ENCODE data around the gene CAMK2N2.
A peak's percentile ranks its signal among the peaks of the same experiment; 100 is the strongest.

Gene CAMK2N2

GRCh38 chr3:184257083-184257915, 4.1 kb downstream of the CAMK2N2 start:
- Histone ChIP-seq H3K27ac (ENCODE audit: low read depth, low read length, poor library complexity, severe bottlenecking) (no peak overlapping the region), H3K9me3 (ENCODE audit: low read length) (no peaks in the 10 kb centered on the region), H2AFZ (ENCODE audit: low read length) (no peak overlapping the region), H3K4me1 (ENCODE audit: insufficient read depth, low read length, severe bottlenecking) (peaks cover 12% of the 10 kb centered on the region), H3K9ac (ENCODE audit: low read length) (no peak overlapping the region), H3K4me2 (ENCODE audit: low read length) (no peak overlapping the region), H3K27me3 (ENCODE audit: insufficient read depth, low read length) (peaks cover 3% of the 10 kb centered on the region; the same call in 1 of the 2 replicates), H3K4me3 (ENCODE audit: low read depth, low read length, poor library complexity, severe bottlenecking) (no peak overlapping the region), H3K9me2 (ENCODE audit: low read depth, low read length) (no peaks in the 10 kb centered on the region), H4K20me1 (ENCODE audit: insufficient read depth, low read length) (no peaks in the 10 kb centered on the region), H3K36me3 (ENCODE audit: insufficient read depth, low read length) (no peaks in the 10 kb centered on the region; the same call in 1 of the 2 replicates), H3K79me2 (ENCODE audit: insufficient read depth, low read length) (no peaks in the 10 kb centered on the region), H3F3A (ENCODE audit: insufficient read depth, low read length) (no peaks in the 10 kb centered on the region)
- no peak for TF ChIP-seq EZH2 (IDR thresholded peaks at IDR 0.05; ENCODE audit: borderline replicate concordance, low read length)
- TF ChIP-seq, protein P1, sequence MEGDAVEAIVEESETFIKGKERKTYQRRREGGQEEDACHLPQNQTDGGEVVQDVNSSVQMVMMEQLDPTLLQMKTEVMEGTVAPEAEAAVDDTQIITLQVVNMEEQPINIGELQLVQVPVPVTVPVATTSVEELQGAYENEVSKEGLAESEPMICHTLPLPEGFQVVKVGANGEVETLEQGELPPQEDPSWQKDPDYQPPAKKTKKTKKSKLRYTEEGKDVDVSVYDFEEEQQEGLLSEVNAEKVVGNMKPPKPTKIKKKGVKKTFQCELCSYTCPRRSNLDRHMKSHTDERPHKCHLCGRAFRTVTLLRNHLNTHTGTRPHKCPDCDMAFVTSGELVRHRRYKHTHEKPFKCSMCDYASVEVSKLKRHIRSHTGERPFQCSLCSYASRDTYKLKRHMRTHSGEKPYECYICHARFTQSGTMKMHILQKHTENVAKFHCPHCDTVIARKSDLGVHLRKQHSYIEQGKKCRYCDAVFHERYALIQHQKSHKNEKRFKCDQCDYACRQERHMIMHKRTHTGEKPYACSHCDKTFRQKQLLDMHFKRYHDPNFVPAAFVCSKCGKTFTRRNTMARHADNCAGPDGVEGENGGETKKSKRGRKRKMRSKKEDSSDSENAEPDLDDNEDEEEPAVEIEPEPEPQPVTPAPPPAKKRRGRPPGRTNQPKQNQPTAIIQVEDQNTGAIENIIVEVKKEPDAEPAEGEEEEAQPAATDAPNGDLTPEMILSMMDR (IDR thresholded peaks at IDR 0.05; ENCODE audit: low read length), result no peak

DNA sequence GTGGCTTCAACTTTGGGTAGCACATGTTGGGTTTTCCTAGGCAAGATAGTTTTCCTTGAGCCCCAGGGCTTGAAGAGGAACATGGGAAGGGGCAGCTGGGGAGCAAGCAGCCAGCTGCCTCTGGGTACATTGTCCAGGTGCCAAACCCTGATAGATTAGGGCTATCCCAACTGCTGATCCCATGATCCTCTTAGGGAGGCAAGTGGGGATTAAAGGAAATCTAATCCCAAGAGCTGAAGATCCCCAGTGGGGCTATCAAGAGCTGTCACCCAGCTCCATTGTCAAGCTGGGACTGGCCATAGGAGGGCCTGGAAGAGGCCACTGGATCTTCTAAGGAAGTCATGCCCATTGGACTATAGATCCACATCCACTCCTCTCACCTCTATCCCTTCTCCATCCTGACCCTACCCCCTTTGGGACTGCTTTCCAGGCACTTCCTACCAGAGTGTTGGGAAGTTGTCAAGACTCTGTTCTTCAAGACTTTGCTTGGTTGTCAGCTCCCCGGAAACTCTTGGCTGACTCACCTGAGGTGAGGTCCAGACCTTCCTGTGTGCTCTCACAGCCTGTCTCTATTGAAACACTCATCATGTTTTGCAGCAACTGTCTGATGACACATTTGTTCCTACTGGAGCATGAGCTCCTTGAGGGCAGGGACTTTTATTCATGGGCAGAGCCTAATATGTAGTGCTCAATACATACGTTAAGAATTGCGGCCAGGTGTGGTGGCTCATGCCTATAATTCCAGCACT, 5.9 kb downstream of the CAMK2N2 start:
- H2AFZ ChIP-seq (ENCODE audit: low read length), result no peak overlapping the region
- peaks cover 5% of the 10 kb centered on the region for H3K4me1 ChIP-seq (ENCODE audit: insufficient read depth, low read length, severe bottlenecking)
- H3F3A ChIP-seq (ENCODE audit: insufficient read depth, low read length), result no peaks in the 10 kb centered on the region
- H3K79me2 ChIP-seq (ENCODE audit: insufficient read depth, low read length), result no peaks in the 10 kb centered on the region
- no peak overlapping the region for H3K9ac ChIP-seq (ENCODE audit: low read length)
- H3K9me3 ChIP-seq (ENCODE audit: low read length), result no peaks in the 10 kb centered on the region
- H3K4me3 ChIP-seq (ENCODE audit: low read depth, low read length, poor library complexity, severe bottlenecking), result no peak overlapping the region
- no peaks in the 10 kb centered on the region for H3K9me2 ChIP-seq (ENCODE audit: low read depth, low read length)
- no peaks in the 10 kb centered on the region; the same call in 1 of the 2 replicates for H3K36me3 ChIP-seq (ENCODE audit: insufficient read depth, low read length)
- H3K4me2 ChIP-seq (ENCODE audit: low read length), result no peak overlapping the region
- no peaks in the 10 kb centered on the region for H3K27me3 ChIP-seq (ENCODE audit: insufficient read depth, low read length)
- no peak overlapping the region for H3K27ac ChIP-seq (ENCODE audit: low read depth, low read length, poor library complexity, severe bottlenecking)
- TF ChIP-seq EZH2 (IDR thresholded peaks at IDR 0.05; ENCODE audit: borderline replicate concordance, low read length), result no peak
- H4K20me1 ChIP-seq (ENCODE audit: insufficient read depth, low read length), result no peaks in the 10 kb centered on the region

GRCh38 chr3:184250167-184250828, 11.1 kb downstream of the CAMK2N2 start:
- Histone ChIP-seq H3K79me2 (ENCODE audit: insufficient read depth, low read length) (peaks cover 10% of the 10 kb centered on the region), H3F3A (ENCODE audit: insufficient read depth, low read length) (no peaks in the 10 kb centered on the region)

More at GRCh38 chr3:184250167-184250828, 11.1 kb downstream of the CAMK2N2 start:
- Histone ChIP-seq H3K4me1 (ENCODE audit: insufficient read depth, low read length, severe bottlenecking) (peaks cover 14% of the 10 kb centered on the region), H2AFZ (ENCODE audit: low read length) (peak overlapping the region; percentile 64), H3K9me2 (ENCODE audit: low read depth, low read length) (no peaks in the 10 kb centered on the region), H3K9ac (ENCODE audit: low read length) (peak overlapping the region; percentile 82), H3K4me2 (ENCODE audit: low read length) (peak overlapping the region; percentile 99), H3K27ac (ENCODE audit: low read depth, low read length, poor library complexity, severe bottlenecking) (peak overlapping the region; percentile 62), H3K9me3 (ENCODE audit: low read length) (no peaks in the 10 kb centered on the region), H3K27me3 (ENCODE audit: insufficient read depth, low read length) (no peaks in the 10 kb centered on the region), H4K20me1 (ENCODE audit: insufficient read depth, low read length) (no peaks in the 10 kb centered on the region), H3K4me3 (ENCODE audit: low read depth, low read length, poor library complexity, severe bottlenecking) (peak overlapping the region; percentile 76), H3K36me3 (ENCODE audit: insufficient read depth, low read length) (peaks cover 8% of the 10 kb centered on the region)
- TF ChIP-seq, protein P1 (IDR thresholded peaks at IDR 0.05; ENCODE audit: low read length), result peak; percentile 98
- no peak for TF ChIP-seq EZH2 (IDR thresholded peaks at IDR 0.05; ENCODE audit: borderline replicate concordance, low read length)

Measured in OCI-LY1 (cell line).